Chondrocyte (in vitro differentiated cells): ENCODE measurements around the gene WDR59. TPM values are rescaled to one million over a fixed set of nuclear protein-coding genes. Genes with fewer than 3 reads are reported as not detected.

Source experiments
- DNase-seq: peaks from one replicate; pipeline ENCODE4 v3.0.0; 2021; ENCODE audit warnings: mixed read lengths, low spot score
- H3K27ac Mint-ChIP-seq: one replicate; pipeline ENCODE4 v1.8.0; 2021; ENCODE audit warnings: mild to moderate bottlenecking, moderate library complexity, mixed read lengths; ENCODE audit not compliant: unreplicated experiment
- H3K27me3 Mint-ChIP-seq: 2 replicates; pipeline ENCODE4 v1.8.0; 2021; ENCODE audit warnings: low read depth, mixed read lengths
- H3K36me3 Mint-ChIP-seq: 2 replicates; pipeline ENCODE4 v1.8.0; 2021; ENCODE audit warnings: low read depth, mixed read lengths
- H3K4me1 Mint-ChIP-seq: 2 replicates; pipeline ENCODE4 v1.8.0; 2021; ENCODE audit warnings: low read depth, mild to moderate bottlenecking, mixed read lengths
- H3K4me3 Mint-ChIP-seq: one replicate; pipeline ENCODE4 v1.8.0; 2021; ENCODE audit warnings: mild to moderate bottlenecking, moderate library complexity, mixed read lengths; ENCODE audit not compliant: unreplicated experiment
- H3K9me3 Mint-ChIP-seq: 2 replicates; pipeline ENCODE4 v1.8.0; 2021; ENCODE audit warnings: low read depth, mixed read lengths
- total RNA-seq: library from RNA; stranded (reverse); gene quantifications from 3 replicates; pipeline ENCODE4 v1.2.1, GENCODE V29; 2021
- TF ChIP-seq, protein P1 (sequence below): fragments of 200-600 bp; sonication (generic); IDR thresholded peaks from 2 replicates; pipeline ENCODE4 v1.5.0; 2021; ENCODE audit warnings: antibody characterized with exemption, mild to moderate bottlenecking, moderate library complexity

WDR59 gene
- total RNA-seq, 1 donor from 2014 or later = 36.8 TPM

DNA sequence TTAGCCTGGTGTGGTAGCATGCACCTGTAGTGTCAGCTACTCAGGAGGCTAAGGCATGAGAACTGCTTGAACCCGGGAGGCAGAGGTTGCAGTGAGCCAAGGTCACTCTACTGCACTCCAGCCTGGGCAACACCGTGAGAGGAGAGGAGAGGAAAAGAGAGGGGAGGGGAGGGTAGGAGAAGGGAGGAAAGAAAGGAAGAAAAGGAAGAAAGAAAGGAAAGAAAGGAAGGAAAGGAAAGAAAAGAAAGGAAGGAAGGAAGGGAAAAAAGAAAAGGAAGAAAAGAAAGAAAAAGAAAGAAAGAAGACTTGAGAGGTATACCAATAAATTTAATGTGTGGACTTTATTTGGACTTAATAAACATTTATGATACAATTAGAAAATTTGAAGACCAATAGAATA is 143.5 kb downstream of the WDR59 start:
- TF ChIP-seq, protein P1, sequence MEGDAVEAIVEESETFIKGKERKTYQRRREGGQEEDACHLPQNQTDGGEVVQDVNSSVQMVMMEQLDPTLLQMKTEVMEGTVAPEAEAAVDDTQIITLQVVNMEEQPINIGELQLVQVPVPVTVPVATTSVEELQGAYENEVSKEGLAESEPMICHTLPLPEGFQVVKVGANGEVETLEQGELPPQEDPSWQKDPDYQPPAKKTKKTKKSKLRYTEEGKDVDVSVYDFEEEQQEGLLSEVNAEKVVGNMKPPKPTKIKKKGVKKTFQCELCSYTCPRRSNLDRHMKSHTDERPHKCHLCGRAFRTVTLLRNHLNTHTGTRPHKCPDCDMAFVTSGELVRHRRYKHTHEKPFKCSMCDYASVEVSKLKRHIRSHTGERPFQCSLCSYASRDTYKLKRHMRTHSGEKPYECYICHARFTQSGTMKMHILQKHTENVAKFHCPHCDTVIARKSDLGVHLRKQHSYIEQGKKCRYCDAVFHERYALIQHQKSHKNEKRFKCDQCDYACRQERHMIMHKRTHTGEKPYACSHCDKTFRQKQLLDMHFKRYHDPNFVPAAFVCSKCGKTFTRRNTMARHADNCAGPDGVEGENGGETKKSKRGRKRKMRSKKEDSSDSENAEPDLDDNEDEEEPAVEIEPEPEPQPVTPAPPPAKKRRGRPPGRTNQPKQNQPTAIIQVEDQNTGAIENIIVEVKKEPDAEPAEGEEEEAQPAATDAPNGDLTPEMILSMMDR = no peak
- Mint-ChIP-seq H3K27ac (no peak overlapping the region), H3K27me3 (peaks cover 9% of the 10 kb centered on the region), H3K36me3 (no peaks in the 10 kb centered on the region), H3K4me1 (peaks cover 8% of the 10 kb centered on the region), H3K4me3 (no peak overlapping the region), H3K9me3 (no peaks in the 10 kb centered on the region)
- no peak for DNase-seq

DNA sequence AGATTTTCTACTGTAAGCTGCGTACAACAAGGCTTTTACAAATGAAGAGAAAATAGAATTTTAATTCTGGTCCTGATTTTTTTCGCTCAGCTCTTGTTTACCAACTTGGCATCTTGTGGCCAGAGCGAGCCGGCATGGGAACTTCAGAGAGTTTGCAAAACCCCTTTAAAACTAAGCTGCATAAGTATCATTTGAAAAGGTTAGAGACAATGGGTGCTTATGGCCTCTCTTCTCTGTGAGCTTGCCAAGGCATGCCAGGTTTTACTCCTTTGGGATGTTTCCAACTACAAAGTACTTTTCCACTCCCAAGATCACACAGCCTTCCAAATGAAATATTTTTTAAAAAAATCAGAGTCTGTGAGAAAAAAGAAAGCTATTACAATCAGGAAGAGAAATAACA is 147.9 kb downstream of the WDR59 start:
- TF ChIP-seq, protein P1 = no peak
- peaks cover 8% of the 10 kb centered on the region for H3K4me1 Mint-ChIP-seq
- no peaks in the 10 kb centered on the region for H3K9me3 Mint-ChIP-seq
- no peak overlapping the region for H3K27ac Mint-ChIP-seq
- H3K36me3 Mint-ChIP-seq = no peaks in the 10 kb centered on the region
- peaks cover 7% of the 10 kb centered on the region for H3K27me3 Mint-ChIP-seq
- no peak for DNase-seq
- H3K4me3 Mint-ChIP-seq = no peak overlapping the region

DNA sequence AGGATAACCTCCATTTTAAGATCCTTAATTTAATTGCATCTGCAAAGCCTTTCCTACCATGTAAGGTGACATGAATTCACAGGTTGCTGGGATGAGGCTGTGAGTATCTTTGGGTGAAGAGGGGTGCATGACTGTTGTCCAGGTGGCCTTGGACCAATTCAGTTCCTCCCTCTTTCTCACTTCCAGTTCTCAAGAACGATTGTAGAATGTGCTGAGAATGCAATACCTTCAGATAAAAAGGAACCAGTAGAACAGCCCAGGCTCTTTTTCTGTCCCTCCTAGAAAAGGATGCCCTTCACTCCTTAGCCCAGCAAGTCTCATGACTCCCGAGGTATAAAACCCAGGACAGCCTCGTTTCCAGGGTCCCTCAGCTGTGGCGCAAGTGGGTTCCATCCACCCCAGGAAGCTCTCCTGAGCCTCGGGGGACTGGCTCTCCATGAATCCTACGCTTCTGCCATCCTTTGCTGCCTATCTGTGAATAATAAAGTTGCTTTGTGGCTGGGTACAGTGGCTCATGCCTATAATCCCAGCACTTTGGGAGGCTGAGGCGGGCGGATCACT is 148.7 kb downstream of the WDR59 start:
- Mint-ChIP-seq H3K4me1 (peaks cover 8% of the 10 kb centered on the region), H3K4me3 (no peak overlapping the region), H3K36me3 (no peaks in the 10 kb centered on the region), H3K27me3 (peaks cover 11% of the 10 kb centered on the region), H3K27ac (no peak overlapping the region), H3K9me3 (no peaks in the 10 kb centered on the region)
- no peak for DNase-seq
- TF ChIP-seq, protein P1 = no peak

DNA sequence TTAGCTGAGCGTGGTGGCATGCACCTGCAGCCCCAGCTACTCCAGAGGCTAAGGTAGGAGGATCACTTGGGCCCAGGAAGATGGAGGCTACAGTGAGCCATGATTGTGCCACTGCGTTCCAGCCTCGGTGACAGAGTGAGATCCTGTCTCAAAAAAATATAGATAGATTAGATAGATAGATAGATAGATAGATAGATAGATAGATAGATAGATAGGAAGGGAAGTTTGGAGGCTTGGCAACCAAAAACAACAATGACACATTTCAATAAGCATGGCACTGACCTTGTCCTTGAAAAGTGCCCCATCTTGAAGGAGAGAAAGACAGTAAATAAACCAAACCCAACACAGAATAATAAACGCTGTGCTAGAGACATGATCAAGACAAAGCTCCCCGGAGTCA is 152.7 kb downstream of the WDR59 start:
- peaks cover 14% of the 10 kb centered on the region for H3K9me3 Mint-ChIP-seq
- DNase-seq = no peak
- no peak overlapping the region for H3K4me3 Mint-ChIP-seq
- H3K4me1 Mint-ChIP-seq = peaks cover 6% of the 10 kb centered on the region
- H3K27ac Mint-ChIP-seq = no peak overlapping the region
- TF ChIP-seq, protein P1 = no peak
- peaks cover 14% of the 10 kb centered on the region for H3K27me3 Mint-ChIP-seq
- H3K36me3 Mint-ChIP-seq = peaks cover 4% of the 10 kb centered on the region

DNA sequence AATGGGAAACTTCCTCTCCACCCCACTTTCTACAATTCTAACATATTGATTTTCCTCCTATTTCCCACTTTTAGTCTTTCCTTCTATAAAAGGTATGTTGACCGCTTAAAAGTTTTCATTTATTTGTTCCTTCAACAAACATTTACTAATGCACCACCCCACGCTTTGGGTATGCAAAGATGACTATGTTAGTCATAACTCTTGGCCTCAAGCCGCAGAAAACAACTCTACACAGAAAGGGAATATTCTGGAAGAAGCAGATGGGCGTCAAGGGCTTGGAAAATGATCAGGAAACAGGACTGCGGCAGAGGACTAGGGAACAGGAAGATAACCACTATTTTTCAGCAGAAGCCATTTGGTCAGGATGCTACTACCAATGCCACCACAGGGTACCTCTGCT is 153.5 kb downstream of the WDR59 start:
- Mint-ChIP-seq H3K27ac (no peak overlapping the region), H3K36me3 (peaks cover 4% of the 10 kb centered on the region), H3K27me3 (peaks cover 16% of the 10 kb centered on the region), H3K9me3 (peaks cover 14% of the 10 kb centered on the region), H3K4me1 (no peaks in the 10 kb centered on the region), H3K4me3 (no peak overlapping the region)
- DNase-seq = no peak
- TF ChIP-seq, protein P1 = no peak
